ENCODE data around the gene ZBTB34.
A peak's percentile ranks its signal among the peaks of the same experiment; 100 is the strongest.

ZBTB34 gene

DNA sequence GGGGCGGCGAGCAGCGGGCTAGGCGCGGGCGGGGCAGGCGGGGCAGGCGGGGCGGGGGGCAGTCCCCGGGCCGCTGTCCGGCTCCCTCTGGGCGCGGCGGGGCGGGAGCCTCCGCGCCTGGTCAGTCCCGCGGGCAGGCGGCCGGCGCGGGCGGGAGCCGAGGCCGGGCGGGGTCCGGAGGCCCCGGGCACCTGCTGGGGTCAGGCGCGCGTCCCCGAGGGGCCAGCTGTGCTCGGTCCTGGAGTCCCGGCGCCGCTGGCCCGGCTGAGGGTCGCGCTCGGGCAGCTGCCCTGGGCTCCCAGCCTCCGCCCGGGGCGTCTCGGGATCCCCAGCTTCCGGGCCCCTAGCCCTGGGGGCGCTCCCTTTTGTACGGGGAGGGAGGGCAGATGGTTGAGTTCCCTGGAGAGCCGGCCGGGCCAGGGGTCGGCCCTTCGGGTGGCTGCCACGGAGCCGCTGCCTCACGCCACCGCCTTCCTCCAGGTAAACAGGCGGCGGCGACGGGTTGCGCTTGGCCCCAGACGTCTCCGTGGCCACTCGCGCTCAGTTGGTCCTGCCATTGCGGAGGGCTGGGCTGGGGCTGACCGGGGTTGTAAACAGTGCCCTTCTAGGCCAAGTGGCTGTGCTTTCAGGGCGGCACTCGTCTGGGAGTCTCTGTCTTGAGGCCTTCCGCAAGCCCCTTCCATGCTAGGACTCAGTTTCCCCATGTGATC lies 473 bp downstream of the ZBTB34 start:
- in situ Hi-C loops (cut with HindIII; ENCODE audit: low sequenced_read_pairs): no loop called here
- TF ChIP-seq, protein P1, sequence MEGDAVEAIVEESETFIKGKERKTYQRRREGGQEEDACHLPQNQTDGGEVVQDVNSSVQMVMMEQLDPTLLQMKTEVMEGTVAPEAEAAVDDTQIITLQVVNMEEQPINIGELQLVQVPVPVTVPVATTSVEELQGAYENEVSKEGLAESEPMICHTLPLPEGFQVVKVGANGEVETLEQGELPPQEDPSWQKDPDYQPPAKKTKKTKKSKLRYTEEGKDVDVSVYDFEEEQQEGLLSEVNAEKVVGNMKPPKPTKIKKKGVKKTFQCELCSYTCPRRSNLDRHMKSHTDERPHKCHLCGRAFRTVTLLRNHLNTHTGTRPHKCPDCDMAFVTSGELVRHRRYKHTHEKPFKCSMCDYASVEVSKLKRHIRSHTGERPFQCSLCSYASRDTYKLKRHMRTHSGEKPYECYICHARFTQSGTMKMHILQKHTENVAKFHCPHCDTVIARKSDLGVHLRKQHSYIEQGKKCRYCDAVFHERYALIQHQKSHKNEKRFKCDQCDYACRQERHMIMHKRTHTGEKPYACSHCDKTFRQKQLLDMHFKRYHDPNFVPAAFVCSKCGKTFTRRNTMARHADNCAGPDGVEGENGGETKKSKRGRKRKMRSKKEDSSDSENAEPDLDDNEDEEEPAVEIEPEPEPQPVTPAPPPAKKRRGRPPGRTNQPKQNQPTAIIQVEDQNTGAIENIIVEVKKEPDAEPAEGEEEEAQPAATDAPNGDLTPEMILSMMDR (IDR thresholded peaks at IDR 0.05; ENCODE audit: low read depth, low read length): no peak
- no peak for DNase-seq (ENCODE audit: low read depth, low spot score)
- H3K4me3 ChIP-seq (ENCODE audit: low read depth, low read length): peak overlapping the region; percentile 75

DNA sequence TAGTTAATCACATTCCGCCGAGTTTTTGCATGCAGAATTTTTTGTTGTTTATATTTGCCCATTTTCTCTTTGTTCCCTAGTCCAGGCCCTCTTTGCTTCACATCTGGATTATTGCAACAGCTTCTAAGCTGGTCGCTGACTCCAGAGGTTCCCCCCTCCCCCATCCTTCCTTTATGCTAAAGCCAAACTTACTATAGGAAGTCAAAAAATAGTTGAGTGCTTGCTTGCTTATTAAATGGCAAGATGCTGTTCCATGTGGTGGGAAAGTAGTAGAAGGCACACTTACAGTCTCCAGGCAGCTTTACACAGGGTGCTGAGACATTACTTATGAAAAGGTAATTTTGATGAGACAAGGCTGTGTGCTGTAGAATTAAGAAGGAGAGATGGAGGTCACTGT lies 1.3 kb downstream of the ZBTB34 start:
- DNase-seq (ENCODE audit: low read depth, low spot score): no peak
- TF ChIP-seq, protein P1 (IDR thresholded peaks at IDR 0.05; ENCODE audit: low read depth, low read length): no peak
- in situ Hi-C loops (cut with HindIII; ENCODE audit: low sequenced_read_pairs): no loop called here
- peak overlapping the region; percentile 75 for H3K4me3 ChIP-seq (ENCODE audit: low read depth, low read length)

DNA sequence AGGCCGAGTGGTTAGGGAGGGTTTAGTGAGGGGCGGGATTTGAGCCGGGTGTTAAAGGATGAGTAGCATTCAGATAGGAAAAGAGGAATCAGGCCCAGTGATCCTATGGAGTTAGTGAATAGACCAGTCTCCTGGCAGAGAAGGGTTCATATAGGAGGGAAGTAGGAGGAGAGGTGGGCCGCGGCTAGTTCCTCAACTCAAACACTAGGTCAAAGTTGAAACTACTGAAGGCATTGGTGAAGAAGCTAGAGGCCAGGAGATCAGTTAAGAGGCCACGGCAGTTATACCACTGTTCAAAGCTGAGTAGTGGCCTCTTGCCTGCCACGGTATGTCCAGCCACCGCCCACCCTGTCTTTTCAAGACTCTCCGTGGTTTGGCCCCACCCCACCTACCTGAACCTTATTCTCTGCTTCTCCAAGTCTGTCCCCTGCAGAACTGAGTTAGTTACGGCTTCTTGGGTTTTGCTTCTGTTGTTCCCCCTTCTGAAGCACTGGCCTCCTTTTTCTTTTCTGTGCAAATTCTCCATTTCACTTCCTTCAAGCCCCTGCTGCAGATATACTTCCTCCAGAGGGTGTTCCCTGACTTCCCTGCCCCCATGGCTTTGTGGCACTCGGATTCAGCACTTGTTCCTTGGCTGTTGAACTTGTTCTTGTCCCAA lies 1.8 kb downstream of the ZBTB34 start:
- in situ Hi-C loops (cut with HindIII; ENCODE audit: low sequenced_read_pairs): no loop called here
- H3K4me3 ChIP-seq (ENCODE audit: low read depth, low read length): peak overlapping the region; percentile 75
- DNase-seq (ENCODE audit: low read depth, low spot score): no peak
- TF ChIP-seq, protein P1 (IDR thresholded peaks at IDR 0.05; ENCODE audit: low read depth, low read length): no peak

DNA sequence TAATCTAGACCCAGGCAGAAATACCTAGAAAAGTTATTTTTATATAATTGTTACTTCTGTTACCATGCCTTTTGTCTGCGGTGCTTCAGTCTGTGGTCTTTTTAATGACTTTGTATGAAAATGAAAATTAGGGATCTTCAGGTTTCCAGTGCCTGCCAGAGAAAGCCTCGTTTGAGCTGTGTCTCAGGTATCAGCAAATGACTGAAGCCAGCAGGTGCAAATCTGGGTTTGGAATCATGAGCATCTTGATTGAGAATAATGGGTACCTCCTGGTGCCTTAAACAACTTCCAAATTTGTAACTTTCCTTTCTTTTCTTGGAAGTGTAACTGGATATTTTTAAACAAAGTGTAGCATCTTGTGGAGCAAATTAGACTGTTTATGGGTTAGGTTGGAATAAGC lies 4.3 kb downstream of the ZBTB34 start:
- TF ChIP-seq, protein P1 (IDR thresholded peaks at IDR 0.05; ENCODE audit: low read depth, low read length): no peak
- no peak for DNase-seq (ENCODE audit: low read depth, low spot score)
- in situ Hi-C loops (cut with HindIII; ENCODE audit: low sequenced_read_pairs): no loop called here
- no peak overlapping the region for H3K4me3 ChIP-seq (ENCODE audit: low read depth, low read length)

DNA sequence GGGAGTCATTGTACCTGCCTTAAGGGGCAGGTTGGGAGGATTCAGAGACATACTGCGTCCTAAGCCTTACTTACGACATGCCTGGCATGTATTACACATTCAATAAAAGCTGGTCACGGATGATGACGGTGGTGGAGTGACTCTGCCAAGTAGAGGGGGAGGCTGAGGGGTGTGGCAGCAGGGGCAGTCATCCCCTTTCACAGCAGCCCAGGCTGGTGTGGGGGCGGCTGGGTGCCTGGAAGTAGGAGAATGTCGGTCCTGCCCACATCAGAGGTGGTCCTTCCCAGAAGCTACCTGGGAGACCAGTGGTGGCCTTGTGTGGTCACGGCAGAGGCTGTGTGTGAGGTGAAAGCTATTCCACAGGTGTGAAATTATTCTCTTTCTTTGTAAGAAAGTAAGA lies 8.9 kb downstream of the ZBTB34 start:
- in situ Hi-C loops (cut with HindIII; ENCODE audit: low sequenced_read_pairs): no loop called here
- no peak overlapping the region for H3K4me3 ChIP-seq (ENCODE audit: low read depth, low read length)
- DNase-seq (ENCODE audit: low read depth, low spot score): no peak
- TF ChIP-seq, protein P1 (IDR thresholded peaks at IDR 0.05; ENCODE audit: low read depth, low read length): no peak

DNA sequence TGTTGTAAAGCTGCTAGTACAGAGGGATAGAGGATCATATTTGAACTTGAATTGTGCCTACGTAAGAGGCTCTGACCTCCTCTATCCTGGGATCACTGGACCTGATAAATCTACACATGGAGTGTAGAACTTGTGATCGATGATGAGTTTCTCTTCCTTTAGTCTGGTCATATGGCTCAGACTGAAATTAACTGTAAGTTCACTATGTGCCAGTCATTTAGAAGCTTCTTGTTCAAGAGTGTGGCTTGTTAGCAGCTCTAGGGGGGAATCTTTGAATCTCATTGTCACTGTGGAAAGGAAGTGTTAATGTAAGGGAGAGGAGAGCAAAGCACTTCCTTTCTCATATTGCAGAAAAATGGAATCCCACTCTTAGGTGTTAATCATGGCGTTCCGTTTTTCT lies 12.1 kb downstream of the ZBTB34 start:
- TF ChIP-seq, protein P1 (IDR thresholded peaks at IDR 0.05; ENCODE audit: low read depth, low read length): no peak
- no peak for DNase-seq (ENCODE audit: low read depth, low spot score)
- H3K4me3 ChIP-seq (ENCODE audit: low read depth, low read length): no peak overlapping the region
- in situ Hi-C loops (cut with HindIII; ENCODE audit: low sequenced_read_pairs): no loop called here

All from astrocyte of the spinal cord (primary cell).